ENCODE results near the gene DHRS4L2. TPM values are rescaled to one million over a fixed set of nuclear protein-coding genes. Genes with fewer than 3 reads are reported as not detected.
"Not testable (repeated sequence)": the region's sequence is repeated elsewhere in the genome, so short reads cannot be mapped to it uniquely, and the experiment has no call there.

The DHRS4L2 gene
- total RNA-seq, 1 experiment from 2014 or later: 4.9 TPM

DNA sequence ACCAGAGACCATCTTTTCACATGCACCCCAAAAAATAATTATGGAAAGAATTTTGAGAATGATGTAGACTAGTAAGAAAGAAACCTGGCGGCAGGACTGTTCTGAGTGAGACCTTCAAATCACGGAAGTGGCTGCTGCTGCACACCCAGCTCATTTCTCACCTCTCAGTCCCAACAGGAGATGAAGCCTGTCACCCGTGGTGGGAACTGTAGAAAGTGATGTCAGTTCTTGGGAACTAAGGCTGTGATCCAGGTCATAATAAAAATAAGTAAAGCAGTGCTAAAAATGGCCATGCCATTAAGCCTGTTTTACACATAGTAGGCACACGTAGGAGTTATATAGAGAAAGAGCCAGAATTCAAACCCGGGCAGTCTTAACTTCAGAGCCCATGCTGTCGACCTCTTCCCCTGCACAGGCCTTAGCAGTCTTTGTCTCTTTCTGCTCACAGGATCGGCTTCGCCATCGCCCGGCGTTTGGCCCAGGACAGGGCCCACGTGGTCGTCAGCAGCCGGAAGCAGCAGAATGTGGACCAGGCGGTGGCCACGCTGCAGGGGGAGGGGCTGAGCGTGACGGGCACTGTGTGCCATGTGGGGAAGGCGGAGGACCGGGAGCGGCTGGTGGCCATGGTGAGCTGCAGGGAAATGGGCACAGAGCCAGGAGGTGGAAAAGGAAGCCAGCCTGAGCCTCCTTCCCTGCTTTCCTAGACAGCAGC lies 1.2 kb downstream of the DHRS4L2 start:
- H3K4me1 ChIP-seq (replicated peaks); H3K27ac ChIP-seq; H3K27me3 ChIP-seq (replicated peaks): not testable (repeated sequence)

DNA sequence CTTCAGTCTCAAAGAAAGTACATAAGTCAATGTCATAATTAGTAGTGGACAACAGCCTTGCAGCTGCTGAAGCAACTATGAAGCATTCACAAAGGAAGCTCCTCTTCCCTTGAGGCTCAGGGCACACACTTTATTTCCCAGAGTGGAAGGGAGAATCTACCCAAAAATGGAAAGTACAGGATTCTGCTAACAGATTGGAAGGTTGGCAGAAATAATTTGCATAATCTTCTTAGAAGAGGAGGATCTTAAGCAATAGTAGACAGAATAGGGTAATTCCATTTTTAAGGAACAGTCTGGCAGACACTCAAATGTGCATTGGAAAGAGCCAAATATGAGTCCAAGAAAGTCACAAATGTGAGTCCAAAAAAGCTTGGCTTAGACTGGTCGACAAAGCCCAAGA lies 2.2 kb downstream of the DHRS4L2 start:
- H3K4me1 ChIP-seq (replicated peaks); H3K36me3 ChIP-seq; DNase-seq (ENCODE audit: low read depth in 1 of 2, low spot score in 2 of 2); H3K4me3 ChIP-seq; H3K9me3 ChIP-seq (replicated peaks); H3K27ac ChIP-seq; H3K27me3 ChIP-seq (replicated peaks): not testable (repeated sequence)

More for the DNA sequence above, 1.2 kb downstream of the DHRS4L2 start:
- not testable (repeated sequence) for H3K36me3 ChIP-seq; H3K4me3 ChIP-seq; DNase-seq (ENCODE audit: low read depth in 1 of 2, low spot score in 2 of 2); H3K9me3 ChIP-seq (replicated peaks)

DNA sequence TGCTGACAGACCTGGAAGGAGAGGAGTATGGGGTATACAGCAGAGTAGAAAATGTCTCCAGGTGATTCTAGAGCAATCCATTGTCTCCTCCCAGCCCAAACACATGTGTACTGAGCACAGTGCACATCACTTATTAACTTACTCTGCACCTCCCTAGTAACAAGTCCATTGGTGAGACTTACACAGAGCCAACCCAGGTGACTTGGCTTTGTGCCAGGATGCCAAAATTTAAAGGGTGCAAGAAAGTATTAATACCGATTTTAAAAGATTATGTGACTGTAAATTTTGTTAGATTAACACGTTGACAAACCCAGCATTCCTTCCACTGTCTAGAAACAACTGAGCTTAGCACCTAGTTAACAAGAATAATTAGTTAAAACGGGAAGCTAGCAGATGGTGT lies 4.3 kb downstream of the DHRS4L2 start:
- H3K4me1 ChIP-seq (replicated peaks); H3K9me3 ChIP-seq (replicated peaks); H3K27ac ChIP-seq; DNase-seq (ENCODE audit: low read depth in 1 of 2, low spot score in 2 of 2); H3K36me3 ChIP-seq; H3K27me3 ChIP-seq (replicated peaks); H3K4me3 ChIP-seq: not testable (repeated sequence)

DNA sequence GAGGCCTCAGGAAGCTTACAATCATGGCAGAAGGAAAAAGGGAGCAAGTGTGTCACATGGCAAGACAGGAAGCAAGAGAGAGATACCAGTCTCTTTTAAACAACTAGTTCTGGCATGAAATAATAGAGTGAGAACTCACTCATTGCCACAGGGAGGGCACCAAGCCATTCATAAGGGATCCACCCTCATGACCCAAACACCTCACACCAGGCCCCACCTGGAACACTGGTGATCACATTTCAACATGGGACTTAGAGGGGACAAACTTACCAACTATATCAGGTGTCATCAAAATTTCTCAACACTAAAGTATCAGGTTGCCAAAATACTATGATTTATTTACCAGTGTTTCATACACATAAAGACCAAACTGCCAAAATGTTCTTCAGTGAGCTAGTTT lies 7.3 kb downstream of the DHRS4L2 start:
- not testable (repeated sequence) for H3K4me1 ChIP-seq (replicated peaks); H3K36me3 ChIP-seq; H3K4me3 ChIP-seq; H3K9me3 ChIP-seq (replicated peaks); DNase-seq (ENCODE audit: low read depth in 1 of 2, low spot score in 2 of 2); H3K27me3 ChIP-seq (replicated peaks); H3K27ac ChIP-seq

DNA sequence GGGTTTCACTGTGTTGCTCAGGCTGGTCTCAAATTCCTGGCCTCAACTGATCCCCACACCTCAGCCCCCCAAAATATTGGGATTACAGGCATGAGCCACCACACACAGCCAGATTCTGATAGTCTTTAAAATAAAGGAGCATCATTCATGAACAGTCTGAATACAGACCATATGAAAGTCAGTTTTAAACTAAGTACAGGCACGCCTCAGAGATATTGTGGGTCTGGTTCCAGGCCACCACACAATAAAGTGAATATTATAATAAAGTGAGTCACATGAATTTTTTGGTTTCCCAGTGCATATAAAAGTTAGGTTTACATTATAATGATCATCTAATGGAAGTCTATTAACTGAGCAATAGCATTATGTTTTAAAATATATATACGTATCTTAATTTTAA lies 8.1 kb downstream of the DHRS4L2 start:
- not testable (repeated sequence) for H3K36me3 ChIP-seq; H3K4me3 ChIP-seq; H3K27me3 ChIP-seq (replicated peaks); H3K4me1 ChIP-seq (replicated peaks); H3K9me3 ChIP-seq (replicated peaks); H3K27ac ChIP-seq; DNase-seq (ENCODE audit: low read depth in 1 of 2, low spot score in 2 of 2)

DNA sequence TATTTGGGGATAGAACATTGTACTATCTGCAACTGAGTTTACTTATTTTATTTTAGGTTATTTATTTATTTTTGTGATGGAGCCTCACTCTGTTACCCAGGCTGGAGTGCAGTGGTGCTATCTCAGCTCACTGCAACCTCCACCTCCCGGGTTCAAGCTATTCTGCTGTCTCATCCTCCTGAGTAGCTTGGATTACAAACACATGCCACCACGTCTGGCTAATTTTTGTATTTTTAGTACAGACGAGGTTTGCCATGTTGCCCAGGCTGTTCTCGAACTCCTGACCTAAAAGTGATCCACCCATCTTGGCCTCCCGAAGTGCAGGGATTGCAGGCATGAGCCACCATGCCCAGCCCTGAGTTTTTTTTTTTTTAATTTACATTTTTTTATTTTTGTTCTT lies 10.9 kb downstream of the DHRS4L2 start:
- DNase-seq (ENCODE audit: low read depth in 1 of 2, low spot score in 2 of 2); H3K4me3 ChIP-seq; H3K27me3 ChIP-seq (replicated peaks); H3K36me3 ChIP-seq; H3K9me3 ChIP-seq (replicated peaks); H3K27ac ChIP-seq; H3K4me1 ChIP-seq (replicated peaks): not testable (repeated sequence)

DNA sequence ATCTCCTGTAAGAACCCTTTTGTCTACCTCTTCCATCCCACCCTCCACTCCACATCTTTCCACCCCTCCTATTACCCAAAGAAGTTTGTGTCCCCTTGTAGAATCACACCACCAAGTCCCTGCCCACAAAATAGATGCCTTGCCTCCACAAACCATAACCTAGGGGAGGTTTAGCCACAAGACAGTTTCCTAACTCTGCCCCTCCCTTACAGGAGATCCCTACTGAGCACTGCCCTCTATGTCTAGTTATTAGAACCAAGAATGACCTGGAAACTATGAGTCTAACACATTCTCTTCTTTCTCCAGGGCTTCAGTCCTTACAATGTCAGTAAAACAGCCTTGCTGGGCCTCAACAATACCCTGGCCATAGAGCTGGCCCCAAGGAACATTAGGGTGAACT lies 12.3 kb downstream of the DHRS4L2 start:
- H3K9me3 ChIP-seq (replicated peaks); H3K36me3 ChIP-seq; H3K4me1 ChIP-seq (replicated peaks); H3K4me3 ChIP-seq; H3K27me3 ChIP-seq (replicated peaks); H3K27ac ChIP-seq; DNase-seq (ENCODE audit: low read depth in 1 of 2, low spot score in 2 of 2): not testable (repeated sequence)

DNA sequence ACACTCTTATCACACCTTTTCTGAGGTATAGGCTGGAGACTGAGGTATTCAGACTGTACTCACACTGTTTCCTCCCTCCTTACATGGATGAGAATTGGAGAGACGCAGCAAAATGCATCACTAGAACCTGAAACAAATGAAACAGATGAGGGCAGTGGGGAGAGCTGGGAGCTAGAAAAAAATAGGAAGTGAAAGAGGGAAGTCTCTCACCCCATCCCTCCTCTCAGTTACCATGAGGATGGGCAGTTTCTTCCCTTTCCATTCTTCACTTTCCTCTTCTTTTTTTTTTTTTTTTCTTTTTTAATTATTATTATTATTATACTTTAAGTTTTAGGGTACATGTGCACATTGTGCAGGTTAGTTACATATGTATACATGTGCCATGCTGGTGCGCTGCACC lies 12.9 kb downstream of the DHRS4L2 start:
- H3K9me3 ChIP-seq (replicated peaks); H3K27me3 ChIP-seq (replicated peaks); H3K27ac ChIP-seq; H3K4me1 ChIP-seq (replicated peaks); H3K36me3 ChIP-seq; DNase-seq (ENCODE audit: low read depth in 1 of 2, low spot score in 2 of 2); H3K4me3 ChIP-seq: not testable (repeated sequence)

DNA sequence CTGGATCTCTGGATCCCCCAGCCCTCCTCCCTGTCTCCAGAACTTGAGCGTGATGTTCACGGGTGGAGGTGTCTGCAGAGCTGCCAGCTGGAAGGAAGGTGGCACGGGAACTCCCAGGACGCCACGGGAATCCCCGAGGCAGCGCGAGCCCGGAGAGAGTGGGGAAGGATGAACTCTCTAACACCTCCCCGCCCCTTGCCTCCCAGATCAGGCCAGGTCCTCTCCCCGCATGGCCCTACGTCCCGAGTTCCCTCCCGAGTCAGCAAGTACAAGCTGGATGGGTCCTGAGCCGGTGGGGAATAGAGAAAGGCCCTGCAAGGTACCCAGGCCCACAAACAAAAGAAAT lies 17.7 kb downstream of the DHRS4L2 start:
- not testable (repeated sequence) for DNase-seq (ENCODE audit: low read depth in 1 of 2, low spot score in 2 of 2); H3K27ac ChIP-seq; H3K27me3 ChIP-seq (replicated peaks); H3K36me3 ChIP-seq; H3K9me3 ChIP-seq (replicated peaks); H3K4me1 ChIP-seq (replicated peaks); H3K4me3 ChIP-seq

DNA sequence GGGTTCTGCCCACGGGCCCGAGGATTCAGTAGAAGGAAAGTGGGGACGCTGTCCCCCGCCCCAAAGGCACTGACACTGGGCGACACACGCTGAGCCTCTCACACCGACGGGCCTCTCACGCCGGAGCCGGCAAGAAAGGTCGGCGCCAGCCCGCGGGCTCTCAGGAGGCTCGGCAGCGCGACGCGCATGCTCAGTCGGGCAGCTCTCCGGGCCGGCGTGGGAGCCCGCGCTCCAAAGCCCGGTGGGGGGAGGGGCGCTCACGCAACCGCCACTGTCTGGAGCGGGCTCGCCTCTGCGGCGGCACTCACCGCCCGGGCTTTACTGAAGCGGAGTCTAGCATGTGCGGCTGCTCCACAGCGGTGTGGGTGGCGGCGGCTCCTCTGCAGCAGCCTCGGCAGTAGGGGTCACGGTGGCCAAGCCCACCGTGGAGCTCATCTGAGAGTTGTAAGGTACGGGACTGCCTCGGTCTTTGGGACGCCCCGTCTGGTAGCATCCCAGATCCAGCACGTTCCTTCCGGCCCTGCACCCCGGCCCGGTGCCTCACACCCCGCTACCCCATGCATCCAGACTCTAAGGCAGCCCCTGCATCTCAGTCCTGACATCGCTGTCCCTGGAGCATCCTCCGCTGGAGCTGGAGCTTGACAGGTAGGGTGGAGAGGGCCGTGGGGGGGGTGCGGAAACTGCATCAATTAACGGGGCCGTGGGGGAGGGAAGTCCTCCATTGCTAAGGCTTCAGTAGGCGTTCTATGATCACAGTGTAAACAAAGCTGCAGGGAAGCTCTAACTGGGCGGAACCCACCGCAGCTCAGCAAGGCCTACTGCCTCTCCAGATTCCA lies 18.3 kb downstream of the DHRS4L2 start:
- peak; percentile 42 to 54 for DNase-seq (ENCODE audit: low read depth in 1 of 2, low spot score in 2 of 2)

DNA sequence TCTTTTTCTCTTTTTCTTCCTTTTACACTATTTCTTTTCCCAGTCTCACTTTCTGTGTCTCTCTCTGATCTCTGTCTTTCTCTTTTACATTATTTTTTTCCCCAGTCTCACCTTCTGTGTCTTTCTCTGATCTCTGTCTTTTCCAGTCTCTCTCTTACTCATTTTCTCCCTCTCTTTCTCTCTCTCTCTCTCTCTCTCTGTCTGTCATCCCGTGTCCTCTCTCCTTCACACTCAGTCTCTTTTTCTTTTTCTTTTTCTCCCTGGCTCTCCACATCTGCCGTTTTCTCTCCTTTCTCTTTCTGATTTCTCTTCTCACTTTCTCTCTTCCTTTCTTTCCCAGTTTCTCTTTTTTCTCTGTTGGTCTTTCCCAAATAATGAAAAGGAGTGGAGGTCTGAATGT lies 22.3 kb downstream of the DHRS4L2 start:
- no peak overlapping the region for H3K4me3 ChIP-seq

More for the DNA sequence above, 18.3 kb downstream of the DHRS4L2 start:
- H3K27ac ChIP-seq; H3K27me3 ChIP-seq (replicated peaks); H3K36me3 ChIP-seq; H3K9me3 ChIP-seq (replicated peaks); H3K4me1 ChIP-seq (replicated peaks): not testable (repeated sequence)
- peak overlapping the region; percentile 27 for H3K4me3 ChIP-seq

DNA sequence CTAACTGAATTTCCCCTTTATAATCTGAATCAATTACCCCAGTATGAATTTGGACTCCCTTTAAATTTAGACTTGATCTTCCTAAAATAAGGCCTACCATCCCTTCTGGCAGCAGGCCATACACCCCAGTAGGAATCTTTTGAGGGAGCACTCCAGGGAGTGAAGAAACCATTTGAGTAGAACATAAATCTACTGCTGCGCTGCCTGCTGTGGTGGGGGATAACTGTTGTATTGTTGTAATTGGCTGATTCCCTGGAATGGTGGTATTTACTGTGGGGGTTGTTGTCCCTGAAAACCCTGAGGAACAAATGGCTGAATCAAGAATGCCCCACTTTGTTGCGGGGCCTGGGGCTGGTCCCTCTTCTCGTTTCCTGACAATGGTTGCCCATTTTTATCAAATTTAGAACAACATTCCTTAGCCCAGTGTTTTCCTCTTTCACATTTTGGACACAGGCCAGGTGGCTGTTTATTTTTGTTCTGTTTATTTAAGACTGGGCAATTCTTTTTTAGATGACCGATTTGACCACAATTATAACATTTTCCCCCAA lies 24.1 kb downstream of the DHRS4L2 start:
- not testable (repeated sequence) for H3K36me3 ChIP-seq; H3K27me3 ChIP-seq (replicated peaks); H3K27ac ChIP-seq; H3K4me1 ChIP-seq (replicated peaks); H3K9me3 ChIP-seq (replicated peaks); H3K4me3 ChIP-seq
- peak in 1 of 2 experiments; percentile 28 for DNase-seq (ENCODE audit: low read depth in 1 of 2, low spot score in 2 of 2)

More for the DNA sequence above, 22.3 kb downstream of the DHRS4L2 start:
- H3K9me3 ChIP-seq (replicated peaks): no peaks in the 10 kb centered on the region
- H3K27me3 ChIP-seq (replicated peaks): no peaks in the 10 kb centered on the region
- H3K27ac ChIP-seq: no peak overlapping the region
- no peaks in the 10 kb centered on the region for H3K36me3 ChIP-seq
- DNase-seq (ENCODE audit: low read depth in 1 of 2, low spot score in 2 of 2): no peak
- no peaks in the 10 kb centered on the region for H3K4me1 ChIP-seq (replicated peaks)

DNA sequence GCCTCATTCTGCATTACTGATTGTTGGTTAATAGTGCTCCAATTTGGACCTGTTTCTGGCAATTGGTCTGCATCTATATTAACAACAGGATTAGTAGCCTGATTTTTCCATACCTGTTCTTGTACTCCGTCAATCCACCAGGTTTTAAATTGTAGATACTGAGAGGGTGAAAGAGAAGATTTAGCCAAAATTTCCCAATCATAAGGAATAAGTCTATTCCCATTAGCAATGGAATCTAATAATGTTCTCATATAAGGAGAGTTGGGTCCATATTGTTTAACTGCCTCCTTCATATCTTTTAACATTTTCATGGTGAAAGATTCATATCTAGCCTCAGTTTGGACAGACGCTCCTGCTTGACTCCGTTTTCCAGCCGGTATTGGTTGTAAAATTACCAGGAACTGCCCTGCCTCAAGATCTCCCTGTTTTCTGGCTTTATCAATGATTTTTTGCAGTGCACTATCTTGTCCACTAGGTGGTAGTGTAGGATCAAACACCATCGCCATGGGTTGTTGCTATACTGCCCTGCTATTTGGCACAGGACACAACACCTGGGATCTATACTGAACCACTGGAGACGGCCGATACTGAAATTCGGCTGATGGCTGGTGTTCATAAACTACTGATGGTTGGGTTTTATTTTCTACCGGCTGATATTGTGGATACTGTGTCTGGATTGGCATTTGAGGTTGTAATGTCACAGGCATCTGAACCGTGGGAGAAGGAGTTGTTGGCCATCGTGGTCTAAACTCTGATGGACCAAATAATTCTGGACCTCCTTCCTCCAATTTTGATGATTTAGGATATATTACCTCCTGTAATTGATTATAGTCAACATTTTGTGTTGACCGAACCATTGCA lies 25.2 kb downstream of the DHRS4L2 start:
- Histone ChIP-seq H3K9me3 (replicated peaks) (no peaks in the 10 kb centered on the region), H3K4me1 (replicated peaks) (no peaks in the 10 kb centered on the region), H3K4me3 (no peak overlapping the region), H3K27me3 (replicated peaks) (no peaks in the 10 kb centered on the region), H3K36me3 (no peaks in the 10 kb centered on the region), H3K27ac (no peak overlapping the region)
- DNase-seq (ENCODE audit: low read depth in 1 of 2, low spot score in 2 of 2): peak in 1 of 2 experiments; percentile 46

DNA sequence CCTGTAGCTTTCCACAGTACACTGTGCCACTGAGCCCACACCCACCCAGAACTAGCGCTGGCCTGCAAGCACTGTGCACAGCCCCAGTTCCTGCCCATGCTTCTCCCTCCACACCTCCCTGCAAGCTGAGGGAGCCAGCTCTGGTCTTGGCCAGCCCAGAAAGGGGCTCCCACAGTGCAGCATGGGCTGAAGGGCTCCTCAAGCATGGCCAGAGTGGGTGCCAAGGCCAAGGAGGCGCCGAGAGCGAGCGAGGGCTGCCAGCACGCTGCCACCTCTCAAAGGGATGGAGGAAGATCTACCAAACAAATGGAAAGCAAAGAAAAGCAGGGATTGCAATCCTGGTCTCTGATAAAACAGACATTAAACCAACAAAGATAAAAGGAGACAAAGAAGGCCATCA lies 27.0 kb downstream of the DHRS4L2 start:
- H3K4me3 ChIP-seq; H3K27ac ChIP-seq; H3K9me3 ChIP-seq (replicated peaks); H3K4me1 ChIP-seq (replicated peaks); H3K27me3 ChIP-seq (replicated peaks); H3K36me3 ChIP-seq; DNase-seq (ENCODE audit: low read depth in 1 of 2, low spot score in 2 of 2): not testable (repeated sequence)

Measured in SJSA1 (cell line).